Hypothalamus (tissue), 51 donors: ENCODE measurements around the gene CFAP69.

Source experiments
- DNase-seq, 51 donors: peaks; one replicate each; lab custom pipeline; 2025; lab: John Stamatoyannopoulos, UW

Gene CFAP69

DNA sequence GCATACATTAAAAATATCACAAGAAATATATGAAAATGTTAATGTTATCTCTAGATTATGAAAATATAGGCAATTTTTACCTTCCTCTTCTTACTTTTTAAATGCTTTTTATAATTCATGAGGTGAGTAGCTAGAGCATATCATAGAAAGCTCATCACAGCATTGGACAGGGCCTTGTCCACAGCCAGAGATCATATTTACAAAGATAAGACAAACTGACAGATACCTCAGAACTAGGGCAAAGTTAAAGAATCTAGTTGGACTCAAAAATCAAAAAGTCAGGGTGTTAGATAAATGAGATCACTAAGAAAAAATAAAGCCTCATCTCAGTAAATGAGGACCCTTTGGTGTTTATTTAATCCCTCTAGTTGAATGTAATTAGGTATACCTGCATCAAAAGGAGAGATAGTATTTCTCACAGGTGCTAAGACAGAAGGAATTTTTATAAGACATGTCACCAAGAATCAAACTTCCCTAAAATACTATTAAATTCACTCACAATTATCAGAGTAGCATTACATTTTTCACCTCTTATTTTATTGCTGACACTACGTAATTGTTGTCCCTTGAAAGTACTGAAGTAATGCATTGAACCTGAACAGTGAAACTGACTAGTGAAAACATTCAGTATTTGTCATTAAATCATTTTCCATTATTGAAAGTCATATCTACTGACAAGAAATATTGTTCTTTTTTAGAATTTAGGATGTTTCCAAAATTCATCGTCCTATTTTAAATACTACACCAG is 25.6 kb downstream of the CFAP69 start:
- DNase-seq, result no peak

DNA sequence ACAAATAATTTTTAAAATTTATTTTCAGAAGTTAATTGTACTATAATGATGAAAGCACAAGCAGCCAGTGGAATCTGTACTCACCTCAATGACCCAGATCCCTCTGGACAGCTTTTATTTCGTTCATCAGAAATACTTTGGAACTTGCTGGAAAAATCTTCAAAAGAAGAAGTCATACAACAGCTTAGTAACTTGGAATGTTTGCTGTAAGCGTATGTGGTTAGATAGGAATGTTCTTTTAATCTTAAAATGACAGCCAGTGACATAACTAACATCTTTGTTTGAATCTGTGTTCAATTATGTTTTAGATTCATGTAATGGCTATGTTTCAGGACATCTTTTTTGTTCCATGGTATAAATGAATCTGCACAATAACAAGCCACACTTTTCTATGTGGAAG is 26.8 kb downstream of the CFAP69 start:
- no peak for DNase-seq

DNA sequence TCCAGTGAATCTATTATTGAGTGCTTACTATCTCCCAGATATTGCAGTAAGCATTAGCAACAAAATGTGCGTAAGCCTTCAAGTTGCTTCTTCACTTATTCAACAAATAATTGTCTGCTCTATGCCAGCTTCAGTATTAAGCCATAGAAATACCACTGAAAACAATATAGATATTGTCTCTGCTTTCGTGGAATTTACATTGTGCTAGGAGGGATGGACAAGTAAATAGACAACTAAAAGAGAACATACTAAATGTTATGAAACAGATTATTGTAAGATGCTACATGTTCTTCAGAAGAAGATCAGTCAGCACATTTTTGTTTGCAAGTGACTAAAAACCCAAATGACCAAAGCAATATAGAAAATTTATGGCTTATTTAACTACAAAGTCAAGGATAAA is 27.3 kb downstream of the CFAP69 start:
- no peak for DNase-seq

DNA sequence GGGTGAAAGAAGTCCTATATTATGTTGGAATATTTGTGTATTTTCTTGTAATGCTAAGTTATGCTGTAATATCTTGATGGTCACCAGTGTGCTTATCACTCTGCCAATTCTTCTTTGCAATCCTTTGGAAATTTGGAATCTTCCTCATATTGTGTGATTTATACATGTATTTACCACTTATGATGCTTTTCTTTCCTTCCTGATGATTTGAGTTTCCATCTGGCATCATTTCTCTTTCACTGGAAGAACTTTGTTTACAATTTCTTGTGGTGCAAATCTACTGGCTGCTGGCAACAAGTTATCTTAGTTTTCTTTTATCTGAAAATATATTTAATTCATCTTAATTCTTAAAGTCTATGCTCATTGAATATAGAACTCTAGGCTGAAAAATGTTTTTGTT is 29.2 kb downstream of the CFAP69 start:
- DNase-seq, result no peak

DNA sequence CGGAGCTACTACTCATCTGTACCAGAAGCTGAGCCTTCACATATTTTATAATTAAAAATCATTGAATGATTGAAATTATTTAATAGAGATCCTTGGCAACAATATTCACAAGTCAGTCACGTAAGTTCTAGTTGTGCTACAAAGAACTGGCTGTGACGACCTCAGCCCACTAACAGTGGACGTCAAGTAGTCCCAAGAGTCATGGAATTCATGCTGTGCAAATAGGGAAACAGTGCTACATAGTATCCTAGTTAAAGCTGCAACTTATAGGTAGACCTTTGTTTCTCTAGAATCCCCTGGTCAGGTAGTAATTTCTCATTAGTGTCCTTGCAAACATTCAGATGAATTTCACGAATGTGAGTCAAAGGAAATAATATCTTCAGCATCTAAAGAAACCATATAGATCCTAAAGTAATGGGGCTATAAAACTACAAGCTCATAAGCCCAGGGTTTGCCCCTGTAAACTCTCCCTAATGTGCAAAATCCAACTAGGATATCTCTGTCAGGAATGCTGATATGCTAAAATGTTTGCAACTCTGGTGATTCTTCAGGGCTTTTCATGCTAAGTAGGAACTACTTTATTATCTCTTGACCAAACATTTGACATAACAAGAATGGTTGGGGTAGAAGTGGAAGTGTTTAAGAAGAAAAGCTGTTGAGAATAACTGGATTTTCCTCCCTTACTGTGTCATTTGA is 31.2 kb downstream of the CFAP69 start:
- no peak for DNase-seq

DNA sequence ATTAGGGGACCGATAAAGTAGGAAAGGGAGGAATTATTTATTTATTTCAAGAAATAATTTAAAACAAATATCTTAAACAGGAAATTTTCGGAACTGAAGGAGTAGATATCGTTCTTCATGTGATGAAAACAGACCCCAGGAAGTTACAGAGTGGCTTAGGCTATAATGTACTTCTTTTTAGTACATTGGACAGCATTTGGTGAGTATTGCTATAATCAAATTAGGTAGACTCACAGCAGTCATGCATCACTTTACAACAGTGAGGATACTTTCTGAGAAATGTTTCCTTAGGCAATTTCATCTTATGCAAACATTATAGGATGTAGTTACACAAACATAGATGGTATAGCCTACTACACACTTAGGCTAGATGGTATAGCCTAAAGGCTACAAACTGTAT is 43.2 kb downstream of the CFAP69 start:
- no peak for DNase-seq

DNA sequence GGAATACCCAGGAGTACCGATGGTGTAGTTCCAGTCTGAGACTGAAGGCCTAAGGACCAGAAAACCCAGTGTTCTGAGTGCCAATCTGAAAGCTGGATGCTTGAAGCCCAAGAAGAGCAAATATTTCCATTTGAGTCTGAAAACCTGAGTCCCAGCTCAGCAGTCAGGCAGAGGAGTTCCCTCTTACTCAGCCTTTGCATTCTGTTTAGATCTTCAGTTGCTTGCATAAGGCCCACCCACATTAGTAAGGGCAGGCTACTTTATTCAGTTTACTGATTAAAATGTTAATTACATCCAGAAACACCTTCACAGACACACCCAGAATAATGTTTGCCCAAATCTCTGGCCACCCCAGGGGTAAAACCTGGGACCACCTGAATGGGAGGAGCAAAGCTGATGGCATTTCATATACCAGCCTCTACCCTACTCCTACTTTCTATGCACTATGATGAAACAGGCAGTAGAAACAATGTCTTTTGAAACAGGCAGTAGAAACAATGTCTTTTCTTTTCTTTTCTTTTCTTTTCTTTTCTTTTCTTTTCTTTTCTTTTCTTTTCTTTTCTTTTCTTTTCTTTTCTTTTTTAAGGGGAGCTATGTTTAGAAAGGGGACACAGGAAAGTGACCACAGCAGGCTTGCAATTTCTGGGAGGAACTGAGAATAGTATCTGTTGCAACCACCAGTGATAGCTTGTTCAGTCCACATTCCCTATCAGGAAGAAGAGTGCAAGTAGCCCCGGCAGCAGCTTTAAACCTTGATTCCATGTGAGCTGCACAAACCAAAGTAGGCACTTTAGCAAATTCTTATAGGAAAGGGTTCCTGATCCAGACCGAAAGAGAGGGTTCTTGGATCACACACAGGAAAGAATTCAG is 45.5 kb downstream of the CFAP69 start:
- no peak for DNase-seq

DNA sequence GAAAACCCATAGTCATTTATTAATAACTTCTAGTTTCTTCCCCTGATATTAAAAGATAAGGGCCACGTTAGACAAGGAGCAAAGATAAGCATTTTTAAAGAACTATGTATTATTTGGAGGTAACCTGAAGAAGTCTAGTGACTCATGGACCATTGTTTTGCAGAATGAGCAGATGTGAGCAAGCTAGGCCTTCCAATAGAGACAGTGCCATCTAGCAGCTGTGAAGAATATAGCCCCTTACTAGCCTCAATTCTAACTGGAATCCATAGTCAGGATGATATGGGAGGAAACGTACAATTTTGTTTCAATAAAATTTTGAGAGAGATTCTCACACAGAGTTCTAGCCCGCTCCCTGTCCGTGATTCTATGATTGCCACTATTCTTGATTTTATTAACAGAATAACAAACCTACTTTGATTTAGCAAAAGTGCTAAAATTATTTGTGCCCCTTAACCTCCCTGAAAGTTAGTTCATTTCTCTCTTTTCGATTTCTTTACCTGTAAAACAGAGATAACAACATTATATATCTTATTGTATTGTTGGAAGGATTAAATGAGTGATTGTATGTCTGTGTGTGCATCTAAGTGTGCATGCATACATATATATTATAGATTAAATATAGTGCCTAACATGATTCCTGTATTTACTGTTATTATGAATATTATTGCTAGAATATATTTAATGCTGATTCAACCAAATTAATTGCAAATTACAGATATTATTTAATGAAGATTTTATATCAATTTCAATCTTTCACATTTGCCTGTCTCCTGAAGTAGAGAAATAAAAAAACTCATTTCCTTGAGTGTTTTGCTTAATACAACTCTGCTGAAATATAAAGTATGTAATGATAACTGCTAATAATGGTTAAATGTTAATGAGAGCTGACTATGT is 53.4 kb downstream of the CFAP69 start:
- DNase-seq, result peak in 1 of 51 donors; percentile 10

DNA sequence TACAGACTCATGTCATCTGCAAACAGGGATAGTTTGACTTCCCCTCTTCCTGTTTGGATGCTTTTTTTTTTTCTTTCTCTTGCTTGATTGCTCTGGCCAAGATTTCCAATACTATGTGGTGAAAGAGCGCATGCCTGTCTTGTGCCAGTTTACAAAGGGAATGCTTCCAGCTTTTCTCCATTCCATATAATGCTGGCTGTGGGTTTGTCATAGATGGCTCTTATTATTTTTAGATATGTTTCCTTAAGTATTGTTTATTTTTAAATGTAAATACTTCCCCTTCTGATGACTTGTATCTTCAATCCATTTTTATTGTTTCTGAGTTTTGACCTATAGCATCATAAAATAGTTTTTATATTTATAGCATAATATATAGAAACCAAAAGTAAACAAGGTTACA is 58.3 kb downstream of the CFAP69 start:
- no peak for DNase-seq

DNA sequence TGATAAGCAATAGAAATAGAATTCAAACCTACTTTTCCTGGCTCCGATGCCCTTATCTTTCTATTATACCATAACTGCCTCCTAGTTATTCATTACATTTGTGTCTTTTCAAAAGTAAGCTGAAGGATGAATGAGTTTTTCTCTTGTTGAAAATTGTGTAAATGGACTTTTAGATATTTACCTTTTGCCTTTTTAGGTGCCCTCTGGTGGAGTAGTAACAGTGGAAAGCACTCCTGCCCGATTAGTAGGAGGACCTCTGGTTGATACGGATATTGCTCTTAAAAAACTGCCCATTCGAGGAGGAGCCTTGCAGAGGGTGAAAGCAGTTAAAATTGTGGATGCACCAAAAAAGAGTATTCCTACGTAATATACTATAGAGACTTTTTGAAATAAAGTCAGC is 64.9 kb downstream of the CFAP69 start:
- DNase-seq, result no peak

DNA sequence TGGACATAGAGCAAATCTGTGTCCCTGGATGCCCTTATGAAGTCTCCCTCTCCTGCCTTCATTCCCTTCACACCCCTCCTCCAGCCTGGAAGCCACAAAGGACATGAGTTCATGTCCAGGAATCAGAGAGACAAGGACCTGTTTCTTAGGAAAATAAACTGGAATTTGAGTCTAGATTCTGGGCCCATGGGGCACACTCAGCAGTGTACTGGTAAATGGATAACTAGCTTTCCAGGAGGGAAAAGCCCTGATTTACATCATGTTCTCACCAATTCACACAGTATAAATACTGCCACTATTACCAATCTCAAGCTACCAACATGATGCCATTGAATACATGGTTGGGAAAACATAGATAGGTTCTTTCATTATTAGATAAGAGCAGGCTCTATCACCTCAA is 66.2 kb downstream of the CFAP69 start:
- DNase-seq, result no peak

DNA sequence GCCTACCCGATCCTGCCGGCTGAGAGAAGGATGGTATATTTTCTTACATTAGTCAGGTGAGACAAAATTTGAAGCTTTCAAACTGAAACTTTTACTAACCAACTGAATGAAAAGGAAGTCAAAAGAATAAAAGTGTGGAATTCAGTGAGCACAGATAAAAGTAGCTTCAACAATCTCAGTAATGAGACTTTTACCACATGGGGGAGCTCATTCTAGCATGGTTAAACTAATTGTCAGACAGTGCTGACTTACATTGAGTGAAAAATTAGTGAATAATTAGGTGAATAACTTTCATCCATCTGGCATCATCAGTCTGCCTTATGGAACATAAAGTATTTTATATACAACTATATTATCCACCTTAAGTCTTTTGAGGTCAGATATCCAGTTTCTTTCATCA is 67.8 kb downstream of the CFAP69 start:
- DNase-seq, result no peak

DNA sequence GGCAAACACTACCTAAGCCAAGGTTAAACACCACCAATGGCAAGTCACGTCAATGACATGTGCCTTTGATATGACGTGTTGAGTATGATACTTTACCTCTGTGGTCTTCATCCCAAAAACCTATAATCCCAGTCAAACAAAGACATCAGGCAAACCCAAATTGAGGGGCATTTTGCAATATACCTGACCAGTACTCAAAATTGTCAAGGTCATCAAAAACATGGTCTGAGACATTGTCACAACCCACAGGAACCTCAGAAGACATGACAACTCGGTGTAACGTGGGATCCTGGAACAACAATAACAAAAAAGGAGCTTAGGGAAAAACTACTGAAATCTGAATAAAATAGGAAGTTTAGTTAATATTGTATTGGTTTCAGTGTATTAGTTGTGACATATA is 68.9 kb downstream of the CFAP69 start:
- no peak for DNase-seq

DNA sequence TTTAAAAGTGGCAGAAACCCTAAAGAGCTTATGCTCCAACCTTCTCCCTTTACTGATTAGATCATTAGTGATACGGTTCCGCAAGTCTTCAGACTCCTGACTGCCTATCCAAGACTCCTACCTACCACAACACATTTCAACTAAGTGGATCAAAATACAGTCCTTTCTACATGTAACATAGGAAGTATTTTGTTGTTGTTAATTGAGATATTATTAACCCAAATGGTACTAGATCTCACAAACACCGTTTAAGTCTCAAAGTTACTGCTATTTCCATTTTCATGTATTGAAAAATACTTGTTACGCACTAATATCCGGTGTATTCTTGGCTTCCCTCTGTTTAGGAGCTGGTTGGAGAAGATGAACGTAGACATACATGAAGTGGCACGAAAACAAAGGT is 75.0 kb downstream of the CFAP69 start:
- no peak for DNase-seq

DNA sequence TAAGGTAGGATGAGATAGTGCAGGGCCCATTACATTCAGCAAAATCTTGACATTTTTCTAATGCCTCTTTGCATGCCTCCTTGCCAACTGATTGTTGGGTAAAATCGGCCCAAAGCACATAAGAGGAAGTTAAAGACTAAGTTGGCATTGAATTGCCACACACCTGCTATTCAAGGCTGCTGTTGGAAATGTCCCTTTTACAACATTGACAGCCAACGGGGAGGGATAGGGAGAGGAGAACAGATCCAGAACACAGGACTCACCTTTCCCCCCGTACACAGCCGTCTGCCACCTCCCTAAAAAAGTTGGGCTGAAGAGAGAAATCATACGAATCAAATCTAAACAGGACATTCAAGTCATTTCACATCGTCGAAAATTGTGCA is 75.4 kb downstream of the CFAP69 start:
- no peak for DNase-seq

DNA sequence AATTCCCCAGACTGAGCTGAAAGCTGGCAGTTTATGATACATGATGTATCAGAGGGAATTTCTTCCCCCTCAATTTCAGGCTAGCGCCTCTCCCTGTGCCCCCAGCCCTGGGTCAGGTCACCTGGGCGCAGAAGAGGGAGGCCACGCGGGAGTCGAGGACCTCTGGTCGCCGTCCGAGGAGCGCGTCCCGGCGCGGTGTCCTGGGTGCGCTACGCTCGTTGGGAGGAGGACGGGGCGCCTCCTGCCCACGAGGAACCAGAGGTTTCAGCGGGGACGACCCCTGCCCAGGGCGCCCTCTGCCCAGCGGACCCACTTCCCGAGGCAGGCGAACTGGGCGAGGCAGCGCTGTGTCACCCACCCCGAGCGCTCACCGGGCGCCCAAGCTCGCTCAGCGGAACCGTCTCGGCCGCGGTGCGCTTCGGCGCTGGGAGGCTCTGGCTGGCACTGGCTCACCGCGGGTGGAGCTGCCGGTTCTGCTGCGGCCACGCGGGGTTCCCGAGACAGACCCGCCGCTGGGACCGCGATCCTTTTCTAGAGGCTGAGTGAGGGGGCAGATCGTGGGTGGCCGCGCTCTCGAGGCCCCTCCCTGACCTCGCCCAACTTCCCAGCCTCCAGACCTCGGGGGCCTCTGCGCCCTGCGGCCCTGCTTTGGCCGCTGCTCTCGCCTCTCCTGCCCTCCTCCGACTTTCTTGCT is 76.0 kb downstream of the CFAP69 start, which contains the start of gene FAM237B:
TSS of gene FAM237B (minus strand) at position 504 of the 694 bp plus-strand sequence. CDS start 1,556 bp downstream, outside the sequence.
- peak in 2 of 51 donors; percentile 1 to 3 for DNase-seq

DNA sequence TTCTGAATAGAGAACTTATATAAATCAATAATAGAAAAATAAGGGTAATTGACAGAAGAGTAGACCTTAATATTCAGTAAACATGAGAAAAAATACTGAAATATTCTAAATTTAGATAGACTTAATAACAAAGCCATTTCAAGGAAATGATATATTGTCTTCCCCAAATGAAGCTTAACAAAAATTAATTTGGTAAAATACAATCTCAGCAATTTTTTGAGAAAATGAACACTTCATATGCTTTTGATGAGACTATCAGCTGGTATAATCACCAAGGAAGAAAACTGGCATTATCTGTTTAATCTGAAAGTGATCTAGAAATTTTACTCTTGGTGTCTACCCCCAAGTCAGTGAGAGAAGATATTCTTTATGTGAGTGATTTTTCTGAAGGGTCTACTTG is 77.9 kb downstream of the CFAP69 start:
- DNase-seq, result no peak

DNA sequence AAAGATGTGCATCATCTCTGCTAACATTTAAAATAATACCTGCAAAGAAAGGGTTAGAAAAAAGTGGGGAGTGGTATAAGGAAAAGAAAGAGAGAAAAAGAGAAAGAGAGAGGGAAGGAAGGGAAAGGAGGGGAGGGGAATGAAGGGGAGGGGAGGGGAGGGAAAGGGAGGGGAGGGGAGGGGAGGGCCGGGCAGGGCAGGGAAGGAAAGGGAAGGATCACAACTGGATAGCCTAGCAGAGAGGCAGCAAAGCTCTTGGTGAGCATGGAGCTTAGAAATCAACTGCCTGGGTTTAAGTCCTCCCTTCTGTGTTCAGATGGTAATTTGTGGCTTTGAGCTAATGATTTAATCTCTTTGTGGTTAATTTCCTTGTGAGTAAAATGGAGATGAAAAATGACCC is 81.5 kb downstream of the CFAP69 start:
- DNase-seq, result no peak

DNA sequence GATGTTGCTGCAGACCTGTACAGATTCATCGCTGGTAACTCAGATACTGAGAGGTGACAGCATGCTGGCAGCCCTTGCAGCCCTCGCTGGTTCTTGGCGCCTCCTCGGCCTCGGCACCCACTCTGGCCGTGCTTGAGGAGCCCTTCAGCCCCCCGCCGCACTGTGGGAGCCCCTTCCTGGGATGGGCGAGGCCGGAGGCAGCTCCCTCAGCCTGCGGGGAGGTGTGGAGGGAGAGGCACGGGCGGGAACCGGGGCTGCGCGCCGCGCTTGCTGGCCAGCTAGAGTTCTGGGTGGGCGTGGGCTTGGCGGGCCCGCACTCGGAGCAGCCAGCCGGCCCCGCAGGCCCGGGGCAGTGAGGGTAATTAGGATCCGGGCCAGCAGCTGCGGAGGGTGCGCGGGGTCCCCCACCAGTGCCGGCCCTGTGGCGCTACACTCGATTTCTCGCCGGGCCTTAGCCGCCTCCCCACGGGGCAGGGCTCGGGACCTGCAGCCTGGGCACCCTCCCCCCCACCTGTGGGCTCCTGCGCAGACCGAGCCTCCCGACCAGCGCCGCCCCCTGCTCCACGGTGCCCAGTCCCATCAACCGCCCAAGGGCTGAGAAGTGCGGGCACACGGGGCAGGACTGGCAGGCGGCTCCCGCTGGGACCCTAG is 89.3 kb downstream of the CFAP69 start:
- no peak for DNase-seq
